HEK293T (cell line): ENCODE results near the gene BMP5.

Source experiments
- CTCF ChIA-PET: fragments of 350-600 bp; formaldehyde crosslinking; extraction: SDS; loops from one replicate; lab custom pipeline; 2021; ENCODE audit warnings: antibody characterized with exemption, inconsistent platforms; lab: Yijun Ruan, JAX
- POLR2A ChIA-PET: fragments of 350-600 bp; formaldehyde crosslinking; extraction: SDS; loops from one replicate; lab custom pipeline; 2020; ENCODE audit warnings: antibody characterized with exemption, inconsistent platforms; lab: Yijun Ruan, JAX
- DNase-seq: peaks from one replicate; pipeline ENCODE4 v3.0.0; 2012; ENCODE audit warnings: mixed read lengths; ENCODE audit errors: extremely low spot score
- ARNT ChIP-seq: fragments of 450-650 bp; IDR thresholded peaks from 2 replicates; pipeline ENCODE4 v1.6.1; 2017; ENCODE audit warnings: mild to moderate bottlenecking
- BHLHE40 ChIP-seq: fragments of 450-650 bp; IDR thresholded peaks from 2 replicates; pipeline ENCODE4 v1.6.1; 2016; ENCODE audit warnings: mild to moderate bottlenecking, moderate library complexity, borderline replicate concordance
- CTBP1 ChIP-seq: fragments of 450-650 bp; IDR thresholded peaks from 2 replicates; pipeline ENCODE4 v1.6.1; 2016; ENCODE audit warnings: borderline replicate concordance
- ELF4 ChIP-seq: fragments of 450-650 bp; IDR thresholded peaks from 2 replicates; pipeline ENCODE4 v1.6.1; 2017; ENCODE audit warnings: antibody characterized with exemption
- FOXA1 ChIP-seq: fragments of 450-650 bp; IDR thresholded peaks from 2 replicates; pipeline ENCODE4 v1.6.1; 2016; ENCODE audit warnings: mild to moderate bottlenecking
- FOXK2 ChIP-seq: fragments of 450-650 bp; IDR thresholded peaks from 2 replicates; pipeline ENCODE4 v1.6.1; 2016; ENCODE audit warnings: mild to moderate bottlenecking
- FOXM1 ChIP-seq: fragments of 450-650 bp; IDR thresholded peaks from 2 replicates; pipeline ENCODE4 v1.6.1; 2017; ENCODE audit warnings: mild to moderate bottlenecking, borderline replicate concordance
- HDGF ChIP-seq: fragments of 450-650 bp; IDR thresholded peaks from 2 replicates; pipeline ENCODE4 v1.6.1; 2017; ENCODE audit warnings: antibody characterized with exemption, borderline replicate concordance
- L3MBTL2 ChIP-seq: fragments of 450-650 bp; conservative IDR thresholded peaks from 2 replicates; pipeline ENCODE4 v1.6.1; 2016; ENCODE audit warnings: mild to moderate bottlenecking
- LEF1 ChIP-seq: fragments of 450-650 bp; IDR thresholded peaks from 2 replicates; pipeline ENCODE4 v1.6.1; 2017; ENCODE audit warnings: mild to moderate bottlenecking, borderline replicate concordance
- NFRKB ChIP-seq: fragments of 450-650 bp; IDR thresholded peaks from 2 replicates; pipeline ENCODE4 v1.6.1; 2016; ENCODE audit warnings: mild to moderate bottlenecking, moderate library complexity
- PKNOX1 ChIP-seq: fragments of 450-650 bp; IDR thresholded peaks from 2 replicates; pipeline ENCODE4 v1.6.1; 2016
- SP1 ChIP-seq: fragments of 450-650 bp; IDR thresholded peaks from 2 replicates; pipeline ENCODE4 v1.6.1; 2017
- SUZ12 ChIP-seq: fragments of 450-650 bp; IDR thresholded peaks from 2 replicates; pipeline ENCODE4 v1.6.1; 2016; ENCODE audit warnings: mild to moderate bottlenecking
- TARDBP ChIP-seq: fragments of 450-650 bp; IDR thresholded peaks from 2 replicates; pipeline ENCODE4 v1.6.1; 2016
- ZNF384 ChIP-seq: fragments of 450-650 bp; IDR thresholded peaks from 2 replicates; pipeline ENCODE4 v1.6.1; 2016

Gene BMP5

GRCh38 chr6:55773620-55774216 is 101.7 kb downstream of the BMP5 start:
- POLR2A ChIA-PET = no interaction called here
- no peak for DNase-seq
- TF ChIP-seq ELF4 (no peak), BHLHE40 (no peak), LEF1 (no peak), FOXK2 (no peak), PKNOX1 (no peak), SUZ12 (no peak), SP1 (no peak), FOXA1 (no peak), NFRKB (no peak), TARDBP (no peak), FOXM1 (no peak), ARNT (no peak), CTBP1 (no peak), L3MBTL2 (no peak), HDGF (no peak)
- CTCF ChIA-PET = no interaction called here

GRCh38 chr6:55772730-55773129 is 102.7 kb downstream of the BMP5 start:
- POLR2A ChIA-PET = no interaction called here
- DNase-seq = no peak
- TF ChIP-seq TARDBP (no peak), FOXA1 (no peak), PKNOX1 (no peak), L3MBTL2 (no peak), ZNF384 (no peak), NFRKB (no peak), BHLHE40 (no peak)
- CTCF ChIA-PET = no interaction called here

DNA sequence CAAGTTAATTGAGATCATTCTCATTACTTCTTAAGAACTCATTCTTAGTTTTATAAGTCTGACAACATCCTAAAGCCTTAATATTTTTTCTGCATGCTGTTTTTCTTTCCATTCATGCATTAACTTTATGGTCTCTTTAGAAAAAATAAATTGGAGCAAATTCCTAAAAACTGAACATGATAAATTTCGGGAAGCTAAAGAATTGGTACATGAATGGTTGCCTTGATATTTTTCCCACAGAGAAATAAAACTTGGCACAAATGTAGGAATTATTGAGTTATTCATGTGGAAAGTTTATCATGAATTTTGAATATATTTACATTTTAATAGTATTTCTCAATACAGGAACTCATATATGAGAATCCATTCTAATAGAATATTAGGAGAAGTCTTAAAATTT is 115.9 kb downstream of the BMP5 start:
- ChIA-PET CTCF (no interaction called here), POLR2A (no interaction called here)
- DNase-seq = no peak
- TF ChIP-seq FOXM1 (no peak), TARDBP (no peak), ARNT (no peak), LEF1 (no peak), L3MBTL2 (no peak), CTBP1 (no peak), PKNOX1 (no peak), SP1 (no peak), NFRKB (no peak), BHLHE40 (no peak), ZNF384 (no peak), FOXK2 (no peak), HDGF (no peak), FOXA1 (no peak), ELF4 (no peak), SUZ12 (no peak)

GRCh38 chr6:55758156-55758937 is 117.0 kb downstream of the BMP5 start:
- no peak for TF ChIP-seq ZNF384
- no peak for TF ChIP-seq SUZ12
- no peak for TF ChIP-seq ARNT
- no peak for TF ChIP-seq NFRKB
- no peak for TF ChIP-seq FOXA1
- TF ChIP-seq FOXK2 = no peak
- no peak for TF ChIP-seq SP1
- no peak for TF ChIP-seq TARDBP
- TF ChIP-seq L3MBTL2 = no peak
- TF ChIP-seq ELF4 = no peak
- TF ChIP-seq FOXM1 = no peak
- ChIA-PET CTCF (no interaction called here), POLR2A (no interaction called here)
- DNase-seq = no peak

DNA sequence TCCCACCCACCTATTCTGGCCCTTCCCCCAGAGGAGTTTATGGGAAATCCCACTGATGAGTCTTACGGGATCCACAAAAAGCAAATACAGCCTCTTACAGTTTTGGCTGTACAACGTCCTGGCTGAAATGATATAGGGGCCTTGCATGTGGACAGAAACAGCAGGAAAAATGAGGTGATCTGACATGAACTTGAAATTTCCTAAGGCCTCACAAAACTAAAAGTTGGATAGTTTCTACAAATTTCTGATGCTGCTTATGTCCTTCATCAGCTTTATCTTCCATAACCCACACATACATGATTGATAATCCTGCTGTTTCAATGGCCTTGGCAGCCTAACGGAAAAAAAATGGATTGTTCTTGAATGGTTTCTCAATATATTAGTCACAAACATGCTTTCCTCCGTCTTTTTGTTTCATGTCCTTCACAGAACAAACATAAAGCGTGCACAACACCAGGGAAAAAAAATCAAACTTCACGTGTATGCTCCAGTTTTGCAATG is 118.8 kb downstream of the BMP5 start:
- ChIA-PET CTCF (no interaction called here), POLR2A (no interaction called here)
- no peak for DNase-seq
- TF ChIP-seq SP1 = no peak
- TF ChIP-seq FOXK2 = no peak
- TF ChIP-seq TARDBP = no peak
- no peak for TF ChIP-seq NFRKB
- no peak for TF ChIP-seq CTBP1
- TF ChIP-seq BHLHE40 = no peak
- no peak for TF ChIP-seq LEF1
- TF ChIP-seq ARNT = no peak
- no peak for TF ChIP-seq L3MBTL2

DNA sequence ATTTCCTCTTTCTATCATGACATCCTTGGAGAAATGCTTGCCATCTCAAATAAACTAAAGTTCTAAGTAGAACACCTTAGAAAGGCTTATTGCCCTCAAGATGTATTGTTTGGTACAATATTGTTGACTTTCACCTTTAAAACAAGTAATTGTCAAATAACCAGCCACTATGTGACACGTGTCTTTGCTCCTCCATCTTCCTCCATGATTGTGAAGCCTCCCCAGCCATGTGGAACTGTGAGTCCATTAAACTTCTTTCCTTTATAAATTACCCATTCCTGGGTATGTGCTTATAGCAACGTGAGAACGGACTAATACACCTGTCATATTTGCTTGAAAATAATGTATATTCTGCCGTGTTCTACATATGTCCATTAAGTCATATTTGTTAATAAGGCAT is 126.5 kb downstream of the BMP5 start:
- ChIA-PET POLR2A (no interaction called here), CTCF (no interaction called here)
- TF ChIP-seq BHLHE40 = no peak
- TF ChIP-seq ZNF384 = no peak
- no peak for TF ChIP-seq FOXA1
- no peak for TF ChIP-seq FOXM1
- TF ChIP-seq CTBP1 = no peak
- TF ChIP-seq LEF1 = no peak
- no peak for TF ChIP-seq SUZ12
- no peak for DNase-seq
